ENCODE measurements around the gene ATOH7. TPM values are rescaled to one million over a fixed set of nuclear protein-coding genes. Genes with fewer than 3 reads are reported as not detected.

Gene ATOH7
- total and polyA plus RNA-seq, 9 of the 15 experiments (the other 6 are each of a cell fraction or from before 2014, with no cell fraction given) = not detected

- TF ChIP-seq, protein P1, sequence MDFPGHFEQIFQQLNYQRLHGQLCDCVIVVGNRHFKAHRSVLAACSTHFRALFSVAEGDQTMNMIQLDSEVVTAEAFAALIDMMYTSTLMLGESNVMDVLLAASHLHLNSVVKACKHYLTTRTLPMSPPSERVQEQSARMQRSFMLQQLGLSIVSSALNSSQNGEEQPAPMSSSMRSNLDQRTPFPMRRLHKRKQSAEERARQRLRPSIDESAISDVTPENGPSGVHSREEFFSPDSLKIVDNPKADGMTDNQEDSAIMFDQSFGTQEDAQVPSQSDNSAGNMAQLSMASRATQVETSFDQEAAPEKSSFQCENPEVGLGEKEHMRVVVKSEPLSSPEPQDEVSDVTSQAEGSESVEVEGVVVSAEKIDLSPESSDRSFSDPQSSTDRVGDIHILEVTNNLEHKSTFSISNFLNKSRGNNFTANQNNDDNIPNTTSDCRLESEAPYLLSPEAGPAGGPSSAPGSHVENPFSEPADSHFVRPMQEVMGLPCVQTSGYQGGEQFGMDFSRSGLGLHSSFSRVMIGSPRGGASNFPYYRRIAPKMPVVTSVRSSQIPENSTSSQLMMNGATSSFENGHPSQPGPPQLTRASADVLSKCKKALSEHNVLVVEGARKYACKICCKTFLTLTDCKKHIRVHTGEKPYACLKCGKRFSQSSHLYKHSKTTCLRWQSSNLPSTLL (IDR thresholded peaks at IDR 0.05) = no peak
- TF ChIP-seq MBD2 (IDR thresholded peaks at IDR 0.05; ENCODE audit: borderline replicate concordance, low read depth) = no peak
- TF ChIP-seq ZKSCAN3 (CRISPR knock-in tag; IDR thresholded peaks at IDR 0.05) = no peak
These were observed 3.2 kb upstream of the ATOH7 start (continued) for GRCh38 chr10:68235111-68235510.

DNA sequence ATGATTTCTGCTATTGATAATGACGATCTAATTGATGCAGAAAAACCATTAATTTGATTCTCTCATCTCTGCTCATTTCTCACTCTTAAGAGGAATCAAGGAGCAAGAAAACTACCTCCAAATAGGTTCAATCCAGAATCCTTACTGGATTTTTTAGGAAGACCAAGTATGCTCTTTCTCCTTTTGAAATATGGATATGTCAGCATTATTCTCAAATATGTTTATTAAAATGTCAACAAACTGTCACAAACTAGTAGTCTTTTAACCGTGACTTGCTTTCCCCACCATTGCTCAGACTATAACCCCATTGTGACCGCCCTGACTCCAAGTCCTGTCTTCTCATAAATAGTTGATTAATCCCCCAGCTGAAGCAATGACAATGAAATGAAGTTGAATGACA, 1.1 kb upstream of the ATOH7 start:
- WGBS (ENCODE audit: insufficient coverage, low coverage, missing lambda C conversion rate) = 2% methylated on average over 3 of the region's 3 CpGs
- in situ Hi-C loops (cut with MboI) (no loop called here), intact Hi-C loops (cut with micrococcal nuclease) (no loop called here)
- Histone ChIP-seq H3K4me1 (replicated peaks in 1 of 2; ENCODE audit: control insufficient read depth in 2 of 2, insufficient read depth in 2 of 2, low read length in 2 of 2) (peaks cover 0 to 9% of the 10 kb centered on the region in 2 experiments; a peak in 3 of 5 replicates), H3K27ac (ENCODE audit: extremely low read depth, low read depth, low read length) (no peak overlapping the region), H2AFZ (ENCODE audit: low read depth, low read length) (no peak overlapping the region), H3K36me3 (ENCODE audit: control insufficient read depth, insufficient read depth, low read length) (no peaks in the 10 kb centered on the region), H3K4me2 (ENCODE audit: insufficient read depth, low read length) (no peak overlapping the region), H3K4me3 (no peak overlapping the region), H3K9me3 (replicated peaks; ENCODE audit: control insufficient read depth, insufficient read depth, low read depth, low read length) (no peaks in the 10 kb centered on the region), H3K9ac (ENCODE audit: insufficient read depth in 1 of 2, low read depth in 2 of 2, low read length in 2 of 2) (no peak overlapping the region), H3K9me1 (ENCODE audit: control insufficient read depth, insufficient read depth, low read length) (no peaks in the 10 kb centered on the region), H3K27me3 (ENCODE audit: control insufficient read depth in 2 of 2, insufficient read depth in 2 of 2, low read length in 2 of 2) (peaks cover 24 to 46% of the 10 kb centered on the region in 2 experiments; a peak in 4 of 5 replicates), H4K20me1 (replicated peaks; ENCODE audit: control insufficient read depth, insufficient read depth, low read length) (no peaks in the 10 kb centered on the region), H3K79me2 (ENCODE audit: control insufficient read depth, insufficient read depth, low read length) (no peaks in the 10 kb centered on the region)
- ChIA-PET POLR2A (interaction anchor here (1.0 kb wide), 2 partner anchors 23 to 246 kb away, joined by 3 read pairs; no protein-coding TSS in a partner anchor), CTCF (ENCODE audit: low intra/inter-chr PET ratio) (no interaction called here)
- DNase-seq (ENCODE audit: extremely low read depth in 1 of 4, low spot score in 3 of 4) = no peak
- no TSS peak for BruUV-seq (replicated peaks)
- no peak for ATAC-seq
- TF ChIP-seq TAF15 (IDR thresholded peaks at IDR 0.05; ENCODE audit: low read depth, low read length) (no peak), C11orf30 (IDR thresholded peaks at IDR 0.05; ENCODE audit: low read depth) (peak; percentile 79), BRCA1 (IDR thresholded peaks at IDR 0.05) (no peak), BRCA1 (CRISPR knock-in tag; IDR thresholded peaks at IDR 0.05) (no peak), MAFG (tag; conservative IDR thresholded peaks at IDR 0.05) (peak; percentile 73), BHLHE40 (IDR thresholded peaks at IDR 0.05; ENCODE audit: low read length) (no peak), MAFF (IDR thresholded peaks at IDR 0.05; ENCODE audit: low read length) (peak; percentile 84), HSF4 (CRISPR knock-in tag; IDR thresholded peaks at IDR 0.05; ENCODE audit: borderline replicate concordance) (no peak), ZNF165 (CRISPR knock-in tag; IDR thresholded peaks at IDR 0.05; ENCODE audit: borderline replicate concordance) (no peak), ZNF316 (IDR thresholded peaks at IDR 0.05) (peak; percentile 94), MAFK (IDR thresholded peaks at IDR 0.05; ENCODE audit: low read length) (peak; percentile 70), NCOA1 (IDR thresholded peaks at IDR 0.05; ENCODE audit: low read depth) (no peak)
- FAIRE-seq = no peak

All from K562 (cell line).